Tibial artery (tissue), 4 donors: Measurements from ENCODE around the gene IFNG.

Source experiments
- DNase-seq, 2 donors: peaks; one replicate each; pipeline ENCODE4 v3.0.0-alpha.2; 2019
- H3K27ac ChIP-seq, 2 donors: fragments of 200-600 bp; sonication (generic) in 1 of 2; 1 replicate in 1 of 2; 2 replicates in 1 of 2; pipeline ENCODE4 v1.5.1; 2018 to 2019; ENCODE audit warnings: mild to moderate bottlenecking in 1 of 2
- H3K27me3 ChIP-seq, 2 donors: fragments of 200-600 bp; sonication (generic) in 1 of 2; one replicate each; pipeline versions ENCODE4 v1.5.1 to v1.6.0; 2016 to 2019
- H3K36me3 ChIP-seq, 3 donors: fragments of 200-600 bp; sonication (generic) in 2 of 3; one replicate each; pipeline ENCODE4 v1.5.1; 2016 to 2019; ENCODE audit warnings: mild to moderate bottlenecking in 2 of 3
- H3K4me1 ChIP-seq, 4 donors: fragments of 200-600 bp; sonication (generic) in 2 of 4; 1 replicate in 3 of 4; 2 replicates in 1 of 4; pipeline ENCODE4 v1.5.1; 2016 to 2019
- H3K4me3 ChIP-seq, 2 donors: fragments of 200-600 bp; sonication (generic) in 1 of 2; 1 replicate in 1 of 2; 2 replicates in 1 of 2; pipeline ENCODE4 v1.5.1; 2018 to 2019; ENCODE audit warnings: mild to moderate bottlenecking in 2 of 2
- H3K9me3 ChIP-seq, 3 donors: fragments of 200-600 bp; sonication (generic) in 1 of 3; one replicate each; pipeline ENCODE4 v1.5.1; 2016 to 2019
- CTCF ChIP-seq, 2 experiments: fragments of 200-600 bp in 1 of 2; fragments of 450-650 bp in 1 of 2; IDR thresholded peaks; one replicate each; pipeline ENCODE4 v1.5.1; 2017 to 2019; ENCODE audit warnings: antibody characterized with exemption in 2 of 2, mild to moderate bottlenecking in 1 of 2, moderate library complexity in 1 of 2
- intact Hi-C: fragments of 100-400 bp; cut with DNase I; formaldehyde crosslinking; loops from one replicate; pipeline ENCODE4 v1.15.0; 2023; ENCODE audit warnings: low total_unique reads

Gene IFNG

GRCh38 chr12:68180792-68181744 is 21.5 kb upstream of the IFNG start:
- intact Hi-C loops: no loop called here
- DNase-seq: no peak
- no peak overlapping the region for H3K4me3 ChIP-seq
- no peak overlapping the region for H3K27ac ChIP-seq
- no peaks in the 10 kb centered on the region for H3K9me3 ChIP-seq
- H3K27me3 ChIP-seq: no peaks in the 10 kb centered on the region
- H3K4me1 ChIP-seq: no peaks in the 10 kb centered on the region
- H3K36me3 ChIP-seq: no peaks in the 10 kb centered on the region
- TF ChIP-seq CTCF (IDR thresholded peaks at IDR 0.05): no peak

- no peak for DNase-seq
- Histone ChIP-seq H3K4me3 (no peak overlapping the region), H3K27me3 (no peaks in the 10 kb centered on the region), H3K36me3 (no peaks in the 10 kb centered on the region), H3K27ac (no peak overlapping the region), H3K4me1 (no peaks in the 10 kb centered on the region), H3K9me3 (no peaks in the 10 kb centered on the region)
- intact Hi-C loops: no loop called here
- TF ChIP-seq CTCF (IDR thresholded peaks at IDR 0.05): no peak
Measured at GRCh38 chr12:68178774-68179439, 19.4 kb upstream of the IFNG start.

- no peaks in the 10 kb centered on the region for H3K9me3 ChIP-seq
- no peak for DNase-seq
- H3K4me1 ChIP-seq: no peaks in the 10 kb centered on the region
- H3K27ac ChIP-seq: no peak overlapping the region
- H3K36me3 ChIP-seq: no peaks in the 10 kb centered on the region
- no peak for TF ChIP-seq CTCF (IDR thresholded peaks at IDR 0.05)
- intact Hi-C loops: no loop called here
- no peaks in the 10 kb centered on the region for H3K27me3 ChIP-seq
- H3K4me3 ChIP-seq: no peak overlapping the region
Measured at GRCh38 chr12:68178184-68178583, 18.6 kb upstream of the IFNG start.

GRCh38 chr12:68177562-68177961 is 18.0 kb upstream of the IFNG start:
- intact Hi-C loops: no loop called here
- H3K27me3 ChIP-seq: no peaks in the 10 kb centered on the region
- no peaks in the 10 kb centered on the region for H3K9me3 ChIP-seq
- no peak overlapping the region for H3K27ac ChIP-seq
- H3K4me3 ChIP-seq: no peak overlapping the region
- H3K4me1 ChIP-seq: no peaks in the 10 kb centered on the region
- no peak for TF ChIP-seq CTCF (IDR thresholded peaks at IDR 0.05)
- H3K36me3 ChIP-seq: no peaks in the 10 kb centered on the region
- DNase-seq: no peak

GRCh38 chr12:68176257-68176656 is 16.7 kb upstream of the IFNG start:
- no peak for DNase-seq
- no peaks in the 10 kb centered on the region for H3K36me3 ChIP-seq
- no peak overlapping the region for H3K4me3 ChIP-seq
- no peaks in the 10 kb centered on the region for H3K4me1 ChIP-seq
- no peaks in the 10 kb centered on the region for H3K9me3 ChIP-seq
- no peak overlapping the region for H3K27ac ChIP-seq
- intact Hi-C loops: no loop called here
- TF ChIP-seq CTCF (IDR thresholded peaks at IDR 0.05): no peak
- H3K27me3 ChIP-seq: no peaks in the 10 kb centered on the region
